Measurements from ENCODE around the gene C11orf98.

Gene C11orf98

GRCh38 chr11:62689421-62690183, 24.6 kb upstream of the C11orf98 start, which contains the start of gene LRRN4CL:
TSS of gene LRRN4CL (minus strand) at chr11:62689530. CDS start at chr11:62688508, 1,022 bp downstream.
- Histone ChIP-seq H3K9ac (ENCODE audit: low read depth, low read length, poor library complexity, severe bottlenecking) (no peak within 1 kb of the TSS), H3K27me3 (ENCODE audit: insufficient read depth, low read length, poor library complexity, severe bottlenecking) (no peaks in the 10 kb centered on the region), H3K9me2 (replicated peaks; ENCODE audit: low read depth, low read length) (no peaks in the 10 kb centered on the region), H3K4me2 (ENCODE audit: low read depth, low read length, poor library complexity, severe bottlenecking) (no peak within 1 kb of the TSS), H3K4me3 (ENCODE audit: low read length, poor library complexity, severe bottlenecking) (no peak within 1 kb of the TSS), H3F3A (ENCODE audit: low read depth) (no peaks in the 10 kb centered on the region), H3K4me1 (ENCODE audit: insufficient read depth, low read length, poor library complexity, severe bottlenecking) (no peaks in the 10 kb centered on the region), H2AFZ (ENCODE audit: low read length) (no peak within 1 kb of the TSS), H3K79me2 (ENCODE audit: insufficient read depth, low read length) (no peaks in the 10 kb centered on the region), H4K20me1 (ENCODE audit: insufficient read depth, low read length, poor library complexity, severe bottlenecking) (no peaks in the 10 kb centered on the region), H3K9me3 (ENCODE audit: insufficient read depth, low read depth, low read length) (no peaks in the 10 kb centered on the region), H3K36me3 (ENCODE audit: insufficient read depth, low read length) (peaks cover 44% of the 10 kb centered on the region; the same call in 1 of the 2 replicates)
- TF ChIP-seq, protein P1, sequence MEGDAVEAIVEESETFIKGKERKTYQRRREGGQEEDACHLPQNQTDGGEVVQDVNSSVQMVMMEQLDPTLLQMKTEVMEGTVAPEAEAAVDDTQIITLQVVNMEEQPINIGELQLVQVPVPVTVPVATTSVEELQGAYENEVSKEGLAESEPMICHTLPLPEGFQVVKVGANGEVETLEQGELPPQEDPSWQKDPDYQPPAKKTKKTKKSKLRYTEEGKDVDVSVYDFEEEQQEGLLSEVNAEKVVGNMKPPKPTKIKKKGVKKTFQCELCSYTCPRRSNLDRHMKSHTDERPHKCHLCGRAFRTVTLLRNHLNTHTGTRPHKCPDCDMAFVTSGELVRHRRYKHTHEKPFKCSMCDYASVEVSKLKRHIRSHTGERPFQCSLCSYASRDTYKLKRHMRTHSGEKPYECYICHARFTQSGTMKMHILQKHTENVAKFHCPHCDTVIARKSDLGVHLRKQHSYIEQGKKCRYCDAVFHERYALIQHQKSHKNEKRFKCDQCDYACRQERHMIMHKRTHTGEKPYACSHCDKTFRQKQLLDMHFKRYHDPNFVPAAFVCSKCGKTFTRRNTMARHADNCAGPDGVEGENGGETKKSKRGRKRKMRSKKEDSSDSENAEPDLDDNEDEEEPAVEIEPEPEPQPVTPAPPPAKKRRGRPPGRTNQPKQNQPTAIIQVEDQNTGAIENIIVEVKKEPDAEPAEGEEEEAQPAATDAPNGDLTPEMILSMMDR (conservative IDR thresholded peaks at IDR 0.05; ENCODE audit: low read length): no peak
- no peak for TF ChIP-seq EZH2phosphoT487 (IDR thresholded peaks at IDR 0.05; ENCODE audit: borderline replicate concordance)

DNA sequence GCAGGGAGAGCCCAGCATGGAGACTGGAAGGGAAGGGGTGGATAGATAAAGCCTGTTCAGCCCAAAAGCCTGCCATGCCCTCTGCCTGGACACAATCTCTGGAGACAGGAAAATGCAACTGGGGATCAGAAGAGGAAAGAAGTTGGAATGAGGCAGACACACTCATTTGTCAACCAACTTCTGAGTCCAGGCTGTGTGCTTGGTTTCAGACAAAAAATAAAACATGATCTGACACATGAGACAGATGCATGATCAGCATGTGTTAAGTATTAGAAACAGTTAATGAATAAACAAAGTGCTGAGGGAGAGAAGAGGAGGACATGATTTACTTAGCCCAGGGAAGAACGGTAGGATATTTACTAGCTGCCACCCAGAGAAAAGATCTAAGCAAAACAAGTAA, 23.5 kb upstream of the C11orf98 start:
- H3K27me3 ChIP-seq (ENCODE audit: insufficient read depth, low read length, poor library complexity, severe bottlenecking): no peaks in the 10 kb centered on the region
- peaks cover 36% of the 10 kb centered on the region; the same call in 1 of the 2 replicates for H3K36me3 ChIP-seq (ENCODE audit: insufficient read depth, low read length)
- no peak overlapping the region for H3K9ac ChIP-seq (ENCODE audit: low read depth, low read length, poor library complexity, severe bottlenecking)
- TF ChIP-seq, protein P1 (conservative IDR thresholded peaks at IDR 0.05; ENCODE audit: low read length): no peak
- TF ChIP-seq EZH2phosphoT487 (IDR thresholded peaks at IDR 0.05; ENCODE audit: borderline replicate concordance): no peak
- no peaks in the 10 kb centered on the region for H3F3A ChIP-seq (ENCODE audit: low read depth)
- H3K9me3 ChIP-seq (ENCODE audit: insufficient read depth, low read depth, low read length): no peaks in the 10 kb centered on the region
- no peak overlapping the region for H3K4me2 ChIP-seq (ENCODE audit: low read depth, low read length, poor library complexity, severe bottlenecking)
- no peaks in the 10 kb centered on the region for H3K4me1 ChIP-seq (ENCODE audit: insufficient read depth, low read length, poor library complexity, severe bottlenecking)
- H2AFZ ChIP-seq (ENCODE audit: low read length): no peak overlapping the region
- H3K9me2 ChIP-seq (replicated peaks; ENCODE audit: low read depth, low read length): no peaks in the 10 kb centered on the region
- no peak overlapping the region for H3K4me3 ChIP-seq (ENCODE audit: low read length, poor library complexity, severe bottlenecking)
- H4K20me1 ChIP-seq (ENCODE audit: insufficient read depth, low read length, poor library complexity, severe bottlenecking): no peaks in the 10 kb centered on the region
- no peaks in the 10 kb centered on the region for H3K79me2 ChIP-seq (ENCODE audit: insufficient read depth, low read length)

DNA sequence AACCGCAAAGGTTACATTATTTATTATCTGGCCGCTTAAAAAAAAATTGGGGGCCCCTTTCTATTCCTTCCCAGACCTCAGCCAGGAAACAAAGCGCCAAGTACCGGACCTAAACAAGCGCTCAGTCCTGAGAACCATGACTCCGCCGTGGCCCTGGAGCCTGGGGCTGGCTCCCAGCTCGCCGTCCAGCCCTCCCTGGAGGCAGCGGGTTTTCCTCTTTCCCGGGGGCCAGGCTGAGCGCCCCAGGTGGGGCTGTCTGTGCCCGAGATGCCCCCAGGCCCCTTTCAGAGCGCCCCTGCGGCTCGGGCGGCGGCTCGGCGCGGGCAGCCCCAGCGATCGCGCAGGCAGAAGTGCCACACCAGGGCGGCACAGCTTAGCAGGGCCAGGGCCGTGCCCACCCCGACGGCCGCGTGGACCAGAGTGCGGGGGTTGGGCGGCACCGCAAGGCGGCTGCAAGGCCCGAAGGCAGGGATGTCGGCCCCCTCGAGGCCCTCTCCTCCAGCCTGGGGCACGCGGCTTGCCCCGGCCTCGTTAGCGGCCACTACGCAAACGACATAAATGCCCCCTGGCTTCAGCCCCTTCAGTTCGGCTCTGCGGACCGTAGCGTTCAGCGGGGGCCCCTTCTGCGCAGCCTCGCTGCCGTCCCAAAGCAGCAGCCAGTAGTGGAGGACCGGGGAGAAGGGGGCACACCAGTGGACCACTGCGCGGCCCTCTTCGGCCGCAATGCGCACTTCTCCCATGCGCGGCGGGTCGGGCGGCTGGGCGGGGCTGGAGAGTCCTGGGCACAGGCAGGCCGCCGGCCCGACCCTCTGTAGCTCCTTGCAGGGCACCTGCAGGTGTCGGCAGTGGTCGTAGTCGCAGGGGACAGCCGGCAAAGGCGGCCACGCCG, 22.7 kb upstream of the C11orf98 start:
- Histone ChIP-seq H3K9ac (ENCODE audit: low read depth, low read length, poor library complexity, severe bottlenecking) (no peak overlapping the region), H2AFZ (ENCODE audit: low read length) (no peak overlapping the region), H3K4me3 (ENCODE audit: low read length, poor library complexity, severe bottlenecking) (no peak overlapping the region), H4K20me1 (ENCODE audit: insufficient read depth, low read length, poor library complexity, severe bottlenecking) (no peaks in the 10 kb centered on the region), H3K4me2 (ENCODE audit: low read depth, low read length, poor library complexity, severe bottlenecking) (no peak overlapping the region), H3K9me3 (ENCODE audit: insufficient read depth, low read depth, low read length) (no peaks in the 10 kb centered on the region), H3K36me3 (ENCODE audit: insufficient read depth, low read length) (peaks cover 28% of the 10 kb centered on the region; the same call in 1 of the 2 replicates), H3K4me1 (ENCODE audit: insufficient read depth, low read length, poor library complexity, severe bottlenecking) (no peaks in the 10 kb centered on the region), H3K27me3 (ENCODE audit: insufficient read depth, low read length, poor library complexity, severe bottlenecking) (no peaks in the 10 kb centered on the region), H3F3A (ENCODE audit: low read depth) (no peaks in the 10 kb centered on the region), H3K9me2 (replicated peaks; ENCODE audit: low read depth, low read length) (no peaks in the 10 kb centered on the region), H3K79me2 (ENCODE audit: insufficient read depth, low read length) (no peaks in the 10 kb centered on the region)
- no peak for TF ChIP-seq EZH2phosphoT487 (IDR thresholded peaks at IDR 0.05; ENCODE audit: borderline replicate concordance)
- TF ChIP-seq, protein P1 (conservative IDR thresholded peaks at IDR 0.05; ENCODE audit: low read length): no peak

All from Loucy (cell line).